Measurements from ENCODE around the gene POLE.
A peak's percentile ranks its signal among the peaks of the same experiment; 100 is the strongest.

Gene POLE

GRCh38 chr12:132625731-132626430 is 61.3 kb downstream of the POLE start:
- DNase-seq: no peak

- DNase-seq: no peak
These were observed 62.1 kb downstream of the POLE start for GRCh38 chr12:132624910-132625630.

- DNase-seq: no peak
These were observed 62.8 kb downstream of the POLE start for GRCh38 chr12:132624186-132624855.

GRCh38 chr12:132623072-132623869 is 63.9 kb downstream of the POLE start:
- DNase-seq: peak; percentile 39

- no peak for DNase-seq
These were observed 64.6 kb downstream of the POLE start for GRCh38 chr12:132622437-132623071.

GRCh38 chr12:132621657-132622435 is 65.3 kb downstream of the POLE start:
- DNase-seq: no peak

- DNase-seq: no peak
These were observed 66.1 kb downstream of the POLE start for GRCh38 chr12:132620899-132621656.

- DNase-seq: no peak
These were observed 66.8 kb downstream of the POLE start for GRCh38 chr12:132620113-132620898.

- no peak for DNase-seq
These were observed 67.6 kb downstream of the POLE start for GRCh38 chr12:132619386-132620112.

GRCh38 chr12:132619071-132619385 is 68.1 kb downstream of the POLE start:
- no peak for DNase-seq

GRCh38 chr12:132618683-132619043 is 68.5 kb downstream of the POLE start, which contains the start of gene P2RX2:
Gene P2RX2, plus strand, starts transcription at chr12:132618776. Its CDS starts 41 bp downstream, at chr12:132618817.
- DNase-seq: no peak

- peak; percentile 41 for DNase-seq
These were observed 69.1 kb downstream of the POLE start for GRCh38 chr12:132617822-132618682.

- no peak for DNase-seq
These were observed 69.9 kb downstream of the POLE start for GRCh38 chr12:132617135-132617701.

GRCh38 chr12:132615579-132616038 is 71.5 kb downstream of the POLE start:
- no peak for DNase-seq

GRCh38 chr12:132614861-132615578 is 72.1 kb downstream of the POLE start:
- peak; percentile 87 for DNase-seq

GRCh38 chr12:132614029-132614428 is 73.1 kb downstream of the POLE start:
- no peak for DNase-seq

- no peak for DNase-seq
These were observed 75.5 kb downstream of the POLE start for GRCh38 chr12:132611620-132612019.
